RWPE1 (cell line): ENCODE results near the gene CLEC18A.
"Not testable (repeated sequence)": the region's sequence is repeated elsewhere in the genome, so short reads cannot be mapped to it uniquely, and the experiment has no call there.

ENCODE experiments used
- CTCF ChIA-PET: fragments of 350-600 bp; sonication (Branson Sonifier 250); formaldehyde crosslinking; extraction: SDS; loops from one replicate; lab custom pipeline; 2021; lab: Yijun Ruan, JAX
- POLR2A ChIA-PET: fragments of 400-600 bp; formaldehyde crosslinking; extraction: SDS; loops from one replicate; lab custom pipeline; 2020; ENCODE audit warnings: antibody characterized with exemption; ENCODE audit not compliant: low non-redundant PET; lab: Yijun Ruan, JAX
- DNase-seq: peaks from one replicate; pipeline ENCODE4 v3.0.0; 2012; ENCODE audit warnings: low spot score
- H3K27ac ChIP-seq: fragments of 450-650 bp; 2 replicates; pipeline ENCODE4 v1.5.1; 2017

CLEC18A gene

DNA sequence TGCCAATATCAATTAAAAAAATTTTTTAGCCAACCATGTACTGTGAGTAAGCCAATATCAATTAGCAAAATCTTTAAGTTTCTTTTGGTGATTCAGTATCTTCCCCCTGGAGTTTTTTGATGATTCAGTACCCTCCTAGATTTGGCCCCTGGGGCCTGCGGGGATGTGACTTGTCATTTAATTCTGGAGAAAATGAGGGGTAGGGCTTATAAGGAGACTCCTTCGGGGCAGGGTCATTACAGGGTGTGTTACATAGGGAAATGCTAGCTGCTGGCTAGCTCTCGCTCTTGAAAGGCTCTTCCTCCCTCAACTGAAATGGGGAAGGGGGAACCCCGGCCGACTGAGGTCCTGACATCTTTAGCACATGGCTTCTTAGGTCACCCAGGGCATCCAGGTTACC lies 16.6 kb downstream of the CLEC18A start:
- DNase-seq, CTCF ChIA-PET, H3K27ac ChIP-seq, POLR2A ChIA-PET: not testable (repeated sequence)

DNA sequence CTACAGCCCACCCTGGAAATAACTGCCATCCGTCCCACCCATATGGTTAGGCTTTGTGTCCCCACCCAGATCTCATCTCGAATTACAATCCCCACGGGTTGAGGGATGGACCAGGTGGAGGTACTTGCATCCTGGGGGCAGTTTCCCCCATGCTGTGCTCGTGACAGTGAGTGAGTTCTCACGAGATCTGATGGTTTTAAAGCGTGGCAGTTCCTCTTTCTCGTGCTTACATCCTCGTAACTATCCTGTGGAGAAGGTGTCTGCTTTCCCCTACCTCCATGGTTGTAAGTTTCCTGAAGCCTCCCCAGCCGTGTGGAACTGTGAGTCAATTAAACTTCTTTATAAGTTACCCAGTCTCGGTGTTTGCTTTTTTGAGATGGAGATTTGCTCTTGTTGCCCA lies 17.0 kb downstream of the CLEC18A start:
- DNase-seq, H3K27ac ChIP-seq, POLR2A ChIA-PET, CTCF ChIA-PET: not testable (repeated sequence)

DNA sequence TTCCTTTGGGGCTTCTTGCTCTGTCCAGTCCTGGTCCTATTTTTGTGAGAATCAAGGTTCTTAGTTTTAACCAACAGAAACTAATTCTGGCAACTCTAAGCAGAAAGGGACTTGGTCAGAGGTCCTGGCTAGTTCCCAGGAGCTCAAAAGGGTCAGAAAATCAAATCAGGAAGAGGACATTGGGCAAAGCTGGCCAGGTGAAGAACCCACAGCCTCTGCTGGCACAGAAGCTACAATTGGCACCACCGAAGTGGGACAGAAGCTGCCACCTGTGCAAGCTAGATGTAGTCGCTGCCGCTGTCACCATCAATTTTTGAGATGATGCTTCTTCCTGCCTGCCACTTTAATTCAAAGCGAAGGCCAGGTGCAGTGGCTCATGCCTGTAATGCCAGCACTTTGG lies 18.5 kb downstream of the CLEC18A start:
- DNase-seq, POLR2A ChIA-PET, H3K27ac ChIP-seq, CTCF ChIA-PET: not testable (repeated sequence)

DNA sequence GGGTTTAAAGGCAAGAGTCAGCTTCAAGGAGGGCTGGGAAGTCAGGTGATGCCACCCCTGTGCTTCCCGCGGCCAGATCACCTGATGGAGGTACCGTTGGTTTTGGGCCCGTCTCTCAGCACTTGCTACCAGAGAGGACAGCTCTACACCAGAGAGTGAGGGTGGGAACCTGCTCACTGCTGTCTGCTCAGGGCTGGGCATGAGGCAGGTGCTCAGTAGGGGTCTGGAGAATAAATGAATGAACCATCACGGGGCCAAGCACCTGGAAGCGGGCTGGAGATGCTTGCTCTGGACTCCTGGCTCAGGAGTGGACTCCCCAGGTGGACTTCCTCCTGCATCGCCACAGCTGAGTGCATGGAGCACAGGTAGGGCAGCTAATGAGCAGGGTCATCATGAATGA lies 21.0 kb downstream of the CLEC18A start:
- H3K27ac ChIP-seq, POLR2A ChIA-PET, CTCF ChIA-PET, DNase-seq: not testable (repeated sequence)

DNA sequence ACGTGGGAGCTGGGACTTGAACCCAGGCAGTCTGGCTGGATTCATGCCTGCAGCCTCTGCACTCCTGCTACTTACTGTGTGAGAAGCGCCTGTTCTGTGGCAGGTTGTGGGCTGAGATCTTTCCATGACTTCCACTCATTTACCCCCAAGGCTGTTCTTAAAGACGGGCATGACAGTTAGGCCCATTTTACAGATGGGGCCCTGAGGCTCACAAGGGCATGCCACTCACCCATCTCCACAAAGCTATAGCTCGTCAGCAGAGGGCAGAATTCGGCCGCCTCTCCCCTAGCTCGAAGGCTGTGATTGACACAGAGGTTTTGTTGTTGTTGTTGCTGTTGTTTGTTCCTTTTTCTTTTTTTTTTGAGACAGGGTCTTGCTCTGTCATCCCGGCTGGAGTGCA lies 21.8 kb downstream of the CLEC18A start:
- H3K27ac ChIP-seq, POLR2A ChIA-PET, CTCF ChIA-PET, DNase-seq: not testable (repeated sequence)

DNA sequence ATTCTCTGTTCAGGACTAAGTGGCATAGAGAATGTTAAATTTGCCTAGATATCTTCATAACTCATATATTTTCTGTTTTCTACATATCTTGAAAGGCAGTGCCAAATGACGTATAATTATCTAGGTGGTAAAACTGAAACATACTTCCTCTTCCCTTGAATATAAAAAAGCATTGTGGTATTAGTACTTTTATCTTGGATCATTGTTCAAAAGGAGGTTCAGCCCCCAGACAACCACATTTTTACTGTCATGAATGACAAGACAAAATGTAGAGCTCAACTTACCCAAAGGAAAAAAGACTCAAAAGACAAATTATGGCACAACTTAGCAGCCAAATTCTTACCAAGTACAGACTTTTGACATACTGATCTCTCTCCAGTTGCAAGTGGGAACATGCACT lies 34.1 kb downstream of the CLEC18A start:
- POLR2A ChIA-PET, DNase-seq, H3K27ac ChIP-seq, CTCF ChIA-PET: not testable (repeated sequence)

DNA sequence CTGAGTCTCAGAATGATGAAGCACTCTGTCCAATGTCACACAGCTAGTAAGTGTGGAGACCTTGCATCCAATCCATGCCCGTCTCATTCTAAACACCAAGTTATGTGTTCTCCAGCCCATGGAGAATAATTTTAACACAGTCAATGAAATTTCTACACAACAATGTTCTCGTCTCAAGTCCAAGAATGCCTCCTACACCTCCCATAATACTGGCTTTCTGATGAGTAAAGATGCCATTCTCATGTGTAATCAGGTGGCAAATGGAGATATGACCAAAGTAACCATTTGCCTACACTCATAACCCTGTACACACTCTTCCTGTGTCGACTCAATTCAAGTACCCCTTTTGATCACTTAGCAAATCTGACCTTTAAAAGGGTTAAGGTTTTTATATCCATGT lies 46.8 kb downstream of the CLEC18A start:
- CTCF ChIA-PET: not testable (repeated sequence)

DNA sequence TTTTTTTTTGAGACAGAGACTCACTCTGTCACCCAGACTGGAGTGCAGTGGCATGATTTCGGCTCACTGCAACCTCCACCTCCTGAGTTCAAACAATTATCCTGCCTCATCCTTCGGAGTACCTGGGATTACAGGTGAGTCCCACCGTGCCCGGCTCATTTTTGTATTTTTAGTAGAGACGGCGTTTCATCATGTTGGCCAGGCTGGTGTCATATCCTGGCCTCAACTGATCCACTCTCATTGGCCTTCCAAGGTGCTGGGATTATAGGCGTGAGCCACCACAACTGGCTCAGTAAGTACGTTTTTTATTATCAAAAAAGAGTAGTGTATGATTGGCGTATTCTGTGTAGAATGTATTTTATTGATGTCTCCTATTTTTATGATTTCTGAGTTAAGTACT lies 48.7 kb downstream of the CLEC18A start:
- POLR2A ChIA-PET, DNase-seq, H3K27ac ChIP-seq, CTCF ChIA-PET: not testable (repeated sequence)

More for the DNA sequence above, 46.8 kb downstream of the CLEC18A start:
- DNase-seq, POLR2A ChIA-PET, H3K27ac ChIP-seq: not testable (repeated sequence)

DNA sequence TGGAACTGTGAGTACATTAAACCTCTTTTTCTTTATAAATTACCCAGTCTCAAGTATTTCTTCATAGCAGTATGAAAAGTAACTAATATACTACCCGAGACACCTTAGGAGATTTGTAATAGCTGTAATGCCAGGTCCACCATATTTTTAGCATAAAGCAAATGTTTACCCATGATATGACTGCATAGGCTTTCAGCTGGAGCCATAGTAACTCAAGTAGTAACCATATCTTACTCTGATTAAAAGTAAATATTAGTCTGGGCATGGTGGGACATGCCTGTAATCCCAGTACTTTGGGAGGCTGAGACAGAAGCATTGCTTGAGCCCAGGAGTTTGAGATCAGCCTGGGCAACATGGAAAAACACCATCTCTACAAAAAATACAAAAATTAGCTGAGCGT lies 52.4 kb downstream of the CLEC18A start:
- DNase-seq, CTCF ChIA-PET, POLR2A ChIA-PET, H3K27ac ChIP-seq: not testable (repeated sequence)

DNA sequence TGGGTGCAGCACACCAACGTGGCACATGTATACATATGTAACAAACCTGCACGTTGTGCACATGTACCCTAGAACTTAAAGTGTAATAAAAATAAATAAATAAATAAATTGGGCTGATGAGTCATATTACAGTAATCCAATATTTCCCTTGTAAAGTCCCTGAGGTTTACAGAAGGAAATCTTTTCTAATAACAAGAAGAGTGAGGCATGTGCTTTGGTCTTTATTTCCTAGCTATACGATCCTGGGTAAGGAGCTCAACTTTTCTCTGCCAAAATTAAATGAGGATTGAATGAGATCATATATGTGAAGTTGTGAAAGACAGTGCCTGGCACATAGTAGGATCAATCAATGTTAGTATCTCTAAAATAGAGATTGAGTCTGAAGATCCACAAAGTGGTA lies 57.5 kb downstream of the CLEC18A start:
- POLR2A ChIA-PET, DNase-seq, H3K27ac ChIP-seq, CTCF ChIA-PET: not testable (repeated sequence)

DNA sequence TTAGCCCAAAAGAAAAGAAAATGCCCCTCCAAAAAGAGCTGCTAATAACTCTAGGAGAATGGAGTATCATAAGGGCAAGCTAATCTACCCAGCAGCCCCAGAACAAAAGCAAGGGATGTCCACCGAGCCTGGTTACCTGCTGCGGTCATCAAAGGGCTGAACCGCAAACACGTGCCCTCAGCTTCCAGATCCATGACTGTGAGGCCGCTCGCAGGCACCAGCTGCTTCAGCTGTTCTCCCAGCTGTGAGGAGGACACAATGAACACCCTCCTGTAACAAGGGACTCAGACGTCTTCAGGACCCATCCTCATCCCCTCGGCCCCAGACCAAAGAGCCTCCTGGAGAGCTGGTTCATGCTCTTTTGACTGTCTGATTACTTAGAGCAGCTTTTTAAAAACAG lies 59.5 kb downstream of the CLEC18A start:
- POLR2A ChIA-PET, H3K27ac ChIP-seq, CTCF ChIA-PET, DNase-seq: not testable (repeated sequence)

DNA sequence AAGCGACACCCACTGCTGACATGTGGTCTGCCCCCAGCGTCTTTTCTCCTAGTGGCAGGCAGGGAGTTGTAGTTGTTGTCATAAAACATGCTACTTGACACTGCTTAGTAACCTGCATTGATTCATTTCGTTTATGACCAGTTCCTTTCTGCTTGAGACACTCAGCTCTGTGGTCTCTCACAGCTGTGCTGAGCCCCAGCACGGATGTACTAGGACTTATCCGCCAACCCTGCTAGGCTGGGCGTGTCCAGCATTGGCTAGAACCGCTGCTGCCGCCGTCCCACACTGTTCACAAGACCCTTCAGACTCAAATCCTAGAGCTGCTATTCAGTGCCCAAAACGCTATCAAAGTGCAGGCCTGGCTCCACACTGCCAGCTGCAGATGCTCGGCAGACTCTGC lies 60.0 kb downstream of the CLEC18A start:
- CTCF ChIA-PET, H3K27ac ChIP-seq, POLR2A ChIA-PET, DNase-seq: not testable (repeated sequence)

DNA sequence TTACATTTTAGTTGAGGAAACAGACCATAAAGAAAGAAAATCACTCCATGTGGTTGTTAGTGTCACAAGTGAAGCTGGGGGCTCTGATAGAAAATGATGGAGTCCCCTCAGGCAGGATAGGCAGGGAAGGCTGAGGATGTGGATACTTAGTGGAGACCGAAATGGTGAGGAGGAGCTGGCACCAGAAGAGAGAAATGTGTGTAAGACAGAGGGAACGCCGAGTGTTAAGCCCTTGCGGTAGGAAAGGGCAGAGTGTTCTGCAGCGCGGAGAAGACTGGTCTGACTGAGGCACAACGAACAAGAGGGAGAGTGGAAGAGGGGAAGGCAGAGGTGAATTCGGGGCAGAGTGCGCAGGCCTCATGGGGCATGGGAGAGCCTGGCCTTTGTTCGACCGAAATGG lies 61.2 kb downstream of the CLEC18A start:
- H3K27ac ChIP-seq, DNase-seq, POLR2A ChIA-PET, CTCF ChIA-PET: not testable (repeated sequence)

DNA sequence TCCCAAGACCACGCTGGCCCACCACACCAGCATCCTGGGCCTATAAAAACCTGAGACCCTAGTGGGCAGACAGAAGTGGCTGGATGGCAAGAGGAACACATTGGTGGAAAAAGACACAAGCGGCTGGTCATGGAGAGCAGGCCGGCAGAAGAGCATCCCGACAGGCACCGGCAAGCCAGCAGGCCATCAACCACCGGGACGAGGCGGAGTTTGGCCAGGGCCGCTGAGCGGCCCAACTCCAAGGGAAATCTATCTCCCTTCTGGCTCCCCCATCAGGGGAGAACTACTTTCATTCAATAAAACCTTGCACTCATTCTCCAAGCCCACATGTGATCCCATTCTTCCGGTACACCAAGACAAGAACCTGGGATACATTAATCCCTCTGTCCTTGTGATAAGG lies 61.8 kb downstream of the CLEC18A start:
- DNase-seq, CTCF ChIA-PET, H3K27ac ChIP-seq, POLR2A ChIA-PET: not testable (repeated sequence)
